ENCODE results near the gene LTB. TPM values are rescaled to one million over a fixed set of nuclear protein-coding genes. Genes with fewer than 3 reads are reported as not detected.
A peak's percentile ranks its signal among the peaks of the same experiment; 100 is the strongest.

The LTB gene
- total and polyA plus RNA-seq, 9 of the 15 experiments (the other 6 are each of a cell fraction or from before 2014, with no cell fraction given), result 0.07 to 0.51 TPM; not detected in 7

DNA sequence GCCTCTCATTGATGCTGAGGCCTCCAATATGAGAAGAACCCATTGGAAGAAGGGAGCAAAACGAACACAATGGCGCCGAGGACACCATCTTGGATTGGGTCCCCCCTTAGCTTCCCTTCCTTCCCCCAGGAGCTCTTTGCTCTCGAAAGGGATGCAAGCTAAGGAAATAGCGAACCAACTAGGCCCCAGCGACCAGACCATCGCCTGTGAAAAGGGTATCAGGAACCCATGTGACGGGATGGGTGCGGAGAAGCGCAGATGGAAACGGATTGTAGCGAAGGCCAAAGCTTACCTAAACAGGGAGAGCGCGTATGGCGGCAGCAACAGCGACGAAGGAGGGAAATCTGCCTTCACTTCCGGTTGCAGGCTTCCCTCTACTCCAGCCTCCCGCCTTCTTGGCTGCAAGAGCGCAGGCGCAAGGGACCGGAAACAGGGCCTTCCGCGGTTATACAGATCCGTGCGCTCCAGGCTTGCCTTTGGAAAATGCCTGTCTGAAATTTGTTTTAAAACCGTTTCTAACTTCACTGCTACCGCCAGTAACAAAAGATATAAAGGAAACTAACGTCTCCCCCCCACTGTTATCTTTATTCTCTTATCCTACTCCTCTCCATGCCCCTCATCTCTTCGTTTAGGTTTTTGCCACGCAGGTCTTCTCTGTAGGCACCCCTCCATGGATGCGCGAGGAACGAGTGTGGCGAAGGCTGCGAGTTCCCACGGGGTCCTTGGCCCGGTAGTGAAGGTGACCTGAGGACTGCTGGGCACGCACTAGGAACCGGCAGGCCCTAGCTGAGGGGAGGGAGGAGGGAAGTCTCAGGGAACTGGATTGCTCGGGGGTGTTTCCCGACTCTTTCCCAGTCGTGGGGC lies 40.3 kb downstream of the LTB start, which contains the start of gene DDX39B (continued):
- TF ChIP-seq CREM (IDR thresholded peaks at IDR 0.05; ENCODE audit: low read depth) (peak; percentile 65; the same call in 1 of the 2 replicates), MTA1 (IDR thresholded peaks at IDR 0.05; ENCODE audit: borderline replicate concordance) (peak; percentile 95), NCOR1 (IDR thresholded peaks at IDR 0.05) (peak; percentile 59), ZNF274 (IDR thresholded peaks at IDR 0.05; ENCODE audit: borderline replicate concordance, low read depth, low read length) (no peak), SIN3A (IDR thresholded peaks at IDR 0.05; ENCODE audit: borderline replicate concordance in 2 of 2, control insufficient read depth in 1 of 2, low read depth in 2 of 2, low read length in 2 of 2) (peak in 1 of 2 experiments; percentile 42; a peak in 3 of 4 replicates), C11orf30 (IDR thresholded peaks at IDR 0.05; ENCODE audit: low read depth) (peak; percentile 76)
- TF ChIP-seq, protein P1, sequence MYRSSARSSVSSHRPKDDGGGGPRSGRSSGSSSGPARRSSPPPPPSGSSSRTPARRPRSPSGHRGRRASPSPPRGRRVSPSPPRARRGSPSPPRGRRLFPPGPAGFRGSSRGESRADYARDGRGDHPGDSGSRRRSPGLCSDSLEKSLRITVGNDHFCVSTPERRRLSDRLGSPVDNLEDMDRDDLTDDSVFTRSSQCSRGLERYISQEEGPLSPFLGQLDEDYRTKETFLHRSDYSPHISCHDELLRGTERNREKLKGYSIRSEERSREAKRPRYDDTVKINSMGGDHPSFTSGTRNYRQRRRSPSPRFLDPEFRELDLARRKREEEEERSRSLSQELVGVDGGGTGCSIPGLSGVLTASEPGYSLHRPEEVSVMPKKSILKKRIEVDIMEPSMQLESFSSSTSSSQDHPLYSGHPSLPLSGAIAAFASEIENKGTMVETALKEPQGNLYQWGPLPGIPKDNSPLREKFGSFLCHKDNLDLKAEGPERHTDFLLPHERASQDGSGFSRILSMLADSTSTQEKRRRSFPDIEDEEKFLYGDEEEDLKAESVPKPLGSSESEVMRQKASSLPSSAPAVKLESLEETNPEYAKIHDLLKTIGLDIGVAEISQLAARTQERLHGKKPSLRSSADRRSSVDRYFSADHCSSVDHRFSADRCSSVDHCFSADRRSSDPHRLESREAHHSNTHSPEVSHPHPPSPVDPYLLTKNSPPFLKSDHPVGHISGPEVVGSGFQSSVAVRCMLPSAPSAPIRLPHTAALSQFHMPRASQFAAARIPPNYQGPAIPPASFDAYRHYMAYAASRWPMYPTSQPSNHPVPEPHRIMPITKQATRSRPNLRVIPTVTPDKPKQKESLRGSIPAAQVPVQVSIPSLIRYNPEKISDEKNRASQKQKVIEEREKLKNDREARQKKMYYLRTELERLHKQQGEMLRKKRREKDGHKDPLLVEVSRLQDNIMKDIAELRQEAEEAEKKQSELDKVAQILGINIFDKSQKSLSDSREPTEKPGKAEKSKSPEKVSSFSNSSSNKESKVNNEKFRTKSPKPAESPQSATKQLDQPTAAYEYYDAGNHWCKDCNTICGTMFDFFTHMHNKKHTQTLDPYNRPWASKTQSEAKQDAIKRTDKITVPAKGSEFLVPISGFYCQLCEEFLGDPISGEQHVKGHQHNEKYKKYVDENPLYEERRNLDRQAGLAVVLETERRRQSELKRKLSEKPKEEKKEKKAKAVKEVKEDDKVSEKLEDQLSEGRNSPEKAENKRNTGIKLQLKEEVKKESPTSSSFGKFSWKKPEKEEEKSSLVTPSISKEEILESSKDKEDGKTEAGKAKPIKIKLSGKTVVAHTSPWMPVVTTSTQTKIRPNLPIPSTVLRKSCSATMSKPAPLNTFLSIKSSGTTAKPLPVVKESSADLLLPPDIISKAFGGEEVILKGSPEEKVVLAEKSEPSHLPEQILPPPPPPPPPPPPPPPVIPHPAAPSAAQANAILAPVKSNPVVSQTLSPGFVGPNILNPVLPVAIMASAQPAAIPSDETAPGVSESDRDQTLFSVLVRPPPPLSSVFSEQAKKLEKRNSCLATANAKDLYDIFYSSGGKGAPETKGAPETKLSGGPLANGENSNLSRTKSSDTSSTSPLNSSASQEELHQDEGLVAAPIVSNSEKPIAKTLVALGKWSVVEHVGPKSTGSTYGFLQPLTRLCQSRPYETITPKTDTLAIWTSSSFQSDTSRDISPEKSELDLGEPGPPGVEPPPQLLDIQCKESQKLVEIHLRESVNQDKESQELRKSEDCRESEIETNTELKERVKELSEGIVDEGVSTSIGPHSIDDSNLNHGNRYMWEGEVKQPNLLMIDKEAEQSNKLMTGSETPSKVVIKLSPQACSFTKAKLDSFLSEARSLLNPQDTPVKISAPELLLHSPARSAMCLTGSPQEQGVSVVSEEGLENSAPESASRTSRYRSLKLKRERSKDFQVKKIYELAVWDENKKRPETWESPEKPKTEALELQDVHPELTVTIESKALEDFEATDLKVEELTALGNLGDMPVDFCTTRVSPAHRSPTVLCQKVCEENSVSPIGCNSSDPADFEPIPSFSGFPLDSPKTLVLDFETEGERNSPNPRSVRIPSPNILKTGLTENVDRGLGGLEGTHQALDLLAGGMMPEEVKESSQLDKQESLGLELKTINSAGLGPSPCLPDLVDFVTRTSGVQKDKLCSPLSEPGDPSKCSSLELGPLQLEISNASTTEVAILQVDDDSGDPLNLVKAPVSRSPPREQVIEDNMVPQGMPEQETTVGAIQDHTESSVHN (IDR thresholded peaks at IDR 0.05; ENCODE audit: borderline replicate concordance in 1 of 2, low read depth in 1 of 2), result peak in 1 of 2 experiments; percentile 100; a peak in 2 of 4 replicates
- TF ChIP-seq, protein P2, sequence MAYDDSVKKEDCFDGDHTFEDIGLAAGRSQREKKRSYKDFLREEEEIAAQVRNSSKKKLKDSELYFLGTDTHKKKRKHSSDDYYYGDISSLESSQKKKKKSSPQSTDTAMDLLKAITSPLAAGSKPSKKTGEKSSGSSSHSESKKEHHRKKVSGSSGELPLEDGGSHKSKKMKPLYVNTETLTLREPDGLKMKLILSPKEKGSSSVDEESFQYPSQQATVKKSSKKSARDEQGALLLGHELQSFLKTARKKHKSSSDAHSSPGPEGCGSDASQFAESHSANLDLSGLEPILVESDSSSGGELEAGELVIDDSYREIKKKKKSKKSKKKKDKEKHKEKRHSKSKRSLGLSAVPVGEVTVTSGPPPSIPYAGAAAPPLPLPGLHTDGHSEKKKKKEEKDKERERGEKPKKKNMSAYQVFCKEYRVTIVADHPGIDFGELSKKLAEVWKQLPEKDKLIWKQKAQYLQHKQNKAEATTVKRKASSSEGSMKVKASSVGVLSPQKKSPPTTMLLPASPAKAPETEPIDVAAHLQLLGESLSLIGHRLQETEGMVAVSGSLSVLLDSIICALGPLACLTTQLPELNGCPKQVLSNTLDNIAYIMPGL (CRISPR knock-in tag; IDR thresholded peaks at IDR 0.05), result peak; percentile 64; the same call in 1 of the 2 replicates
- TF ChIP-seq, protein P3, sequence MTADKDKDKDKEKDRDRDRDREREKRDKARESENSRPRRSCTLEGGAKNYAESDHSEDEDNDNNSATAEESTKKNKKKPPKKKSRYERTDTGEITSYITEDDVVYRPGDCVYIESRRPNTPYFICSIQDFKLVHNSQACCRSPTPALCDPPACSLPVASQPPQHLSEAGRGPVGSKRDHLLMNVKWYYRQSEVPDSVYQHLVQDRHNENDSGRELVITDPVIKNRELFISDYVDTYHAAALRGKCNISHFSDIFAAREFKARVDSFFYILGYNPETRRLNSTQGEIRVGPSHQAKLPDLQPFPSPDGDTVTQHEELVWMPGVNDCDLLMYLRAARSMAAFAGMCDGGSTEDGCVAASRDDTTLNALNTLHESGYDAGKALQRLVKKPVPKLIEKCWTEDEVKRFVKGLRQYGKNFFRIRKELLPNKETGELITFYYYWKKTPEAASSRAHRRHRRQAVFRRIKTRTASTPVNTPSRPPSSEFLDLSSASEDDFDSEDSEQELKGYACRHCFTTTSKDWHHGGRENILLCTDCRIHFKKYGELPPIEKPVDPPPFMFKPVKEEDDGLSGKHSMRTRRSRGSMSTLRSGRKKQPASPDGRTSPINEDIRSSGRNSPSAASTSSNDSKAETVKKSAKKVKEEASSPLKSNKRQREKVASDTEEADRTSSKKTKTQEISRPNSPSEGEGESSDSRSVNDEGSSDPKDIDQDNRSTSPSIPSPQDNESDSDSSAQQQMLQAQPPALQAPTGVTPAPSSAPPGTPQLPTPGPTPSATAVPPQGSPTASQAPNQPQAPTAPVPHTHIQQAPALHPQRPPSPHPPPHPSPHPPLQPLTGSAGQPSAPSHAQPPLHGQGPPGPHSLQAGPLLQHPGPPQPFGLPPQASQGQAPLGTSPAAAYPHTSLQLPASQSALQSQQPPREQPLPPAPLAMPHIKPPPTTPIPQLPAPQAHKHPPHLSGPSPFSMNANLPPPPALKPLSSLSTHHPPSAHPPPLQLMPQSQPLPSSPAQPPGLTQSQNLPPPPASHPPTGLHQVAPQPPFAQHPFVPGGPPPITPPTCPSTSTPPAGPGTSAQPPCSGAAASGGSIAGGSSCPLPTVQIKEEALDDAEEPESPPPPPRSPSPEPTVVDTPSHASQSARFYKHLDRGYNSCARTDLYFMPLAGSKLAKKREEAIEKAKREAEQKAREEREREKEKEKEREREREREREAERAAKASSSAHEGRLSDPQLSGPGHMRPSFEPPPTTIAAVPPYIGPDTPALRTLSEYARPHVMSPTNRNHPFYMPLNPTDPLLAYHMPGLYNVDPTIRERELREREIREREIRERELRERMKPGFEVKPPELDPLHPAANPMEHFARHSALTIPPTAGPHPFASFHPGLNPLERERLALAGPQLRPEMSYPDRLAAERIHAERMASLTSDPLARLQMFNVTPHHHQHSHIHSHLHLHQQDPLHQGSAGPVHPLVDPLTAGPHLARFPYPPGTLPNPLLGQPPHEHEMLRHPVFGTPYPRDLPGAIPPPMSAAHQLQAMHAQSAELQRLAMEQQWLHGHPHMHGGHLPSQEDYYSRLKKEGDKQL (CRISPR knock-in tag; IDR thresholded peaks at IDR 0.05; ENCODE audit: borderline replicate concordance), result peak; percentile 88; the same call in 1 of the 2 replicates

All from K562 (cell line).